GM12878 (cell line): ENCODE data around the gene PPP1R9B. TPM values are rescaled to one million over a fixed set of nuclear protein-coding genes. Genes with fewer than 3 reads are reported as not detected.

Experiments
- ATAC-seq: fragments of 200-7000 bp; cut with Tn5 transposase; 3 replicates; pipeline ENCODE4 v1.9.1; 2020; ENCODE audit warnings: mild to moderate bottlenecking, moderate library complexity
- BruUV-seq: library from RNA; stranded (reverse); fragments of 400-500 nt; replicated peaks from 2 replicates; lab custom pipeline; 2021; lab: Mats Ljungman, UMichigan
- CTCF ChIA-PET: fragments of 300-600 bp; sonication (Branson Sonifier 250); formaldehyde crosslinking; extraction: SDS; loops from one replicate; lab custom pipeline; 2021; ENCODE audit warnings: inconsistent platforms; lab: Yijun Ruan, JAX
- POLR2A ChIA-PET: fragments of 350-600 bp; formaldehyde crosslinking; extraction: SDS; loops from one replicate; lab custom pipeline; 2021; ENCODE audit warnings: inconsistent platforms; lab: Charles Lee
- RAD21 ChIA-PET: fragments of 300-600 bp; sonication (Branson Sonifier 250); formaldehyde crosslinking; loops from one replicate; lab custom pipeline; 2023; ENCODE audit warnings: antibody characterized with exemption; ENCODE audit not compliant: unreplicated experiment; lab: Charles Lee
- SMC1A ChIA-PET: fragments of 300-600 bp; sonication (Branson Sonifier 250); formaldehyde crosslinking; loops from one replicate; lab custom pipeline; 2023; ENCODE audit not compliant: unreplicated experiment, uncharacterized antibody; lab: Charles Lee
- DNase-seq: peaks from one replicate; pipeline ENCODE4 v3.0.0-alpha.2; 2011; ENCODE audit warnings: low read depth, low spot score
- FAIRE-seq: peaks from 3 replicates; lab custom pipeline; 2011; peaks lifted over from hg19 to GRCh38; lab: Jason Lieb, UNC
- H2AFZ ChIP-seq: 2 replicates; pipeline ENCODE4 v1.6.0; 2011; ENCODE audit warnings: low read depth, low read length, control low read depth; ENCODE audit not compliant: control insufficient read depth
- H3K27ac ChIP-seq: 2 replicates; pipeline ENCODE4 v1.5.1; 2011; ENCODE audit warnings: control low read depth; ENCODE audit not compliant: control insufficient read depth, insufficient read depth
- H3K27me3 ChIP-seq, 2 experiments: replicated peaks in 1 of 2; 2 replicates each; pipeline versions ENCODE4 v1.6.0 to v1.6.1; 2011; ENCODE audit warnings: low read length in 1 of 2; ENCODE audit not compliant: control insufficient read depth in 2 of 2, insufficient read depth in 2 of 2
- H3K36me3 ChIP-seq, 2 experiments: 2 replicates each; pipeline ENCODE4 v1.5.1; 2011; ENCODE audit warnings: low read length in 1 of 2; ENCODE audit not compliant: control insufficient read depth in 2 of 2, insufficient read depth in 2 of 2
- H3K4me1 ChIP-seq: 2 replicates; pipeline ENCODE4 v1.6.1; 2011; ENCODE audit warnings: mild to moderate bottlenecking, low read length, moderate library complexity, mixed read lengths; ENCODE audit not compliant: control insufficient read depth, insufficient read depth
- H3K4me2 ChIP-seq: 2 replicates; pipeline ENCODE4 v1.6.0; 2011; ENCODE audit warnings: control low read depth; ENCODE audit not compliant: control insufficient read depth, insufficient read depth
- H3K4me3 ChIP-seq: fragments of 200-600 bp; sonication (generic); 2 replicates; pipeline ENCODE4 v1.5.1; 2016
- H3K79me2 ChIP-seq: 2 replicates; pipeline ENCODE4 v1.6.0; 2011; ENCODE audit warnings: low read length; ENCODE audit not compliant: control insufficient read depth, insufficient read depth
- H3K9ac ChIP-seq: 2 replicates; pipeline ENCODE4 v1.8.0; 2011; ENCODE audit warnings: low read length, control low read depth, mixed read lengths; ENCODE audit not compliant: control insufficient read depth, insufficient read depth
- H3K9me3 ChIP-seq: replicated peaks from 3 replicates; pipeline ENCODE4 v1.5.1; 2011; ENCODE audit warnings: mild to moderate bottlenecking, low read length; ENCODE audit not compliant: control insufficient read depth, insufficient read depth
- H4K20me1 ChIP-seq: 2 replicates; pipeline ENCODE4 v1.6.0; 2011; ENCODE audit not compliant: control insufficient read depth, insufficient read depth
- BCL11A ChIP-seq: IDR thresholded peaks from 2 replicates; pipeline ENCODE4 v1.6.1; 2011; ENCODE audit warnings: low read depth, low read length
- TARDBP ChIP-seq: IDR thresholded peaks from 2 replicates; pipeline ENCODE4 v1.6.1; 2016; ENCODE audit warnings: borderline replicate concordance
- WGBS: methylation state at CpG from one replicate; pipeline ENCODE4 v1.1.6; 2016; ENCODE audit warnings: low lambda C conversion rate; ENCODE audit not compliant: insufficient replicate concordance, insufficient coverage; ENCODE audit errors: missing lambda C conversion rate; 5-methylcytosine and 5-hydroxymethylcytosine counted together
- in situ Hi-C: fragments of 300-500 bp; cut with MboI; formaldehyde crosslinking; loops from 9 replicates; pipeline ENCODE4 v1.14.3; 2018; ENCODE audit warnings: mixed read lengths
- intact Hi-C: fragments of 100-400 bp; cut with micrococcal nuclease; formaldehyde crosslinking; loops from one replicate; pipeline ENCODE4 v1.14.2; 2022; ENCODE audit not compliant: unreplicated experiment
- polyA plus RNA-seq, 11 experiments: library from polyadenylated mRNA; depleted of rRNA in 4 of 11; unstranded in 6 of 11; stranded (reverse) in 5 of 11; fragments of >200 nt; fragmentation: Nextera tagmentation in 4 of 11; fragmentation: Illumina TruSeq in 1 of 11; extraction: Ambion mirVana in 4 of 11; extraction: Trizol in 1 of 11; gene quantifications; 1 replicate in 1 of 11; 2 replicates in 10 of 11; pipeline versions ENCODE4 v1.2.1 to v1.2.3, GENCODE V29; 2011 to 2016; ENCODE audit warnings: inconsistent platforms in 2 of 11, missing spikeins in 2 of 11, low read depth in 1 of 11
- total RNA-seq, 4 experiments: library from RNA; depleted of rRNA in 3 of 4; stranded (reverse); fragments of >200 nt in 3 of 4; fragmentation: Illumina TruSeq in 1 of 4; extraction: Trizol in 1 of 4; gene quantifications; 2 replicates each; pipeline versions ENCODE4 v1.2.1 to v1.2.3, GENCODE V29; 2013 to 2021
- TF ChIP-seq, protein P1 (sequence below): fragments of 450-650 bp; IDR thresholded peaks from 2 replicates; pipeline ENCODE4 v1.6.1; 2016; ENCODE audit warnings: mild to moderate bottlenecking

PPP1R9B gene
- total and polyA plus RNA-seq, 10 of the 15 experiments (the other 5 are each of a cell fraction or from before 2014, with no cell fraction given), result 0.20 to 107 (median 37.5) TPM

DNA sequence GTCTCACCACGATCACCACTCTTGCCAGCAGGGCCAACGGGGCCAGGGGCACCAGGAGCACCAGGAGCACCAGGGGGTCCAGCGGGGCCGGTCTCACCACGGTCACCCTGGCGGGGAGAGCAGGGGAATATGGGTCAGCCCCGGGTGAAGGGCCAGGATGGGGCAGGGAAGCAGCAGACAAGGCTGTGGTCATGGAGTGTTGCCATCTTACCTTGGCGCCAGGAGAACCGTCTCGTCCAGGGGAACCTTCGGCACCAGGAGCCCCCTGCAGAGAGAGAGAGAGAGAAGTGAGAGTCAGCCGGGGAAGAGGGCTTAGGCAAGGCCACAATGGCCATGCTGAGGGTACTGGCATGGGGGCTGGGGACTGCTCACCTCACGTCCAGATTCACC, 38.0 kb upstream of the PPP1R9B start:
- SMC1A ChIA-PET, result interaction anchor here (0.5 to 1.9 kb wide), 2 partner anchors 11 to 19 kb away, joined by 3 to 7 read pairs; no protein-coding TSS in a partner anchor

More for the DNA sequence above, 38.0 kb upstream of the PPP1R9B start:
- BruUV-seq, result no TSS peak
- H3K4me3 ChIP-seq, result no peak overlapping the region
- ChIA-PET CTCF (interaction anchor here (0.9 to 10.1 kb wide), 5 partner anchors 8 to 19 kb away, joined by 4 to 514 read pairs (median 11); partner anchors contain the start of gene SGCA), RAD21 (interaction anchor here (0.9 to 1.9 kb wide), 2 partner anchors 19 to 25 kb away, joined by 5 to 9 read pairs; no protein-coding TSS in a partner anchor), POLR2A (interaction anchor here (1.2 kb wide), 1 partner anchor 47 kb away, joined by 3 read pairs; no protein-coding TSS in a partner anchor)
- no peaks in the 10 kb centered on the region for H4K20me1 ChIP-seq
- no peak overlapping the region for H3K4me2 ChIP-seq
- 30% methylated on average over 13 of the region's 13 CpGs for WGBS
- H3K4me1 ChIP-seq, result peaks cover 33% of the 10 kb centered on the region
- no peak overlapping the region for H3K9ac ChIP-seq
- intact Hi-C loops (no loop called here), in situ Hi-C loops (no loop called here)
- TF ChIP-seq TARDBP (no peak), BCL11A (no peak)
- TF ChIP-seq, protein P1, sequence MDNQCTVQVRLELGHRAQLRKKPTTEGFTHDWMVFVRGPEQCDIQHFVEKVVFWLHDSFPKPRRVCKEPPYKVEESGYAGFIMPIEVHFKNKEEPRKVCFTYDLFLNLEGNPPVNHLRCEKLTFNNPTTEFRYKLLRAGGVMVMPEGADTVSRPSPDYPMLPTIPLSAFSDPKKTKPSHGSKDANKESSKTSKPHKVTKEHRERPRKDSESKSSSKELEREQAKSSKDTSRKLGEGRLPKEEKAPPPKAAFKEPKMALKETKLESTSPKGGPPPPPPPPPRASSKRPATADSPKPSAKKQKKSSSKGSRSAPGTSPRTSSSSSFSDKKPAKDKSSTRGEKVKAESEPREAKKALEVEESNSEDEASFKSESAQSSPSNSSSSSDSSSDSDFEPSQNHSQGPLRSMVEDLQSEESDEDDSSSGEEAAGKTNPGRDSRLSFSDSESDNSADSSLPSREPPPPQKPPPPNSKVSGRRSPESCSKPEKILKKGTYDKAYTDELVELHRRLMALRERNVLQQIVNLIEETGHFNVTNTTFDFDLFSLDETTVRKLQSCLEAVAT, result no peak
- no peaks in the 10 kb centered on the region; the same call in 1 of the 2 replicates for H3K79me2 ChIP-seq
- H3K27me3 ChIP-seq, result no peaks in the 10 kb centered on the region
- ATAC-seq (no peak), DNase-seq (no peak), FAIRE-seq (no peak)
- no peaks in the 10 kb centered on the region for H3K9me3 ChIP-seq
- no peak overlapping the region for H2AFZ ChIP-seq
- no peak overlapping the region for H3K27ac ChIP-seq
- H3K36me3 ChIP-seq, result peaks cover 0 to 6% of the 10 kb centered on the region in 2 experiments; a peak in 2 of 4 replicates
